Trophoblast cell (in vitro differentiated cells and primary cell): ENCODE data around the gene GAREM1.
"Not testable (repeated sequence)": the region's sequence is repeated elsewhere in the genome, so short reads cannot be mapped to it uniquely, and the experiment has no call there.

Experiments
- DNase-seq, 2 donors: peaks; one replicate each; pipeline ENCODE4 v3.0.0-alpha.2; 2016
- H2AFZ ChIP-seq: 2 replicates; pipeline ENCODE4 v1.6.1; 2013; ENCODE audit warnings: low read length, moderate library complexity, mild to moderate bottlenecking; ENCODE audit not compliant: insufficient read depth, poor library complexity
- H2AK5ac ChIP-seq: 2 replicates; pipeline ENCODE4 v1.6.1; 2013; ENCODE audit warnings: mild to moderate bottlenecking, low read length
- H2BK120ac ChIP-seq: 2 replicates; pipeline ENCODE4 v1.6.1; 2013; ENCODE audit warnings: low read length, mild to moderate bottlenecking, moderate library complexity; ENCODE audit not compliant: insufficient read depth, poor library complexity
- H2BK12ac ChIP-seq: 2 replicates; pipeline ENCODE4 v1.6.1; 2013; ENCODE audit warnings: mild to moderate bottlenecking, low read length, moderate library complexity
- H2BK5ac ChIP-seq: 2 replicates; pipeline ENCODE4 v1.6.1; 2013; ENCODE audit warnings: low read length, low read depth, moderate library complexity, mild to moderate bottlenecking; ENCODE audit not compliant: poor library complexity
- H3K14ac ChIP-seq: 2 replicates; pipeline ENCODE4 v1.6.1; 2013; ENCODE audit warnings: mild to moderate bottlenecking, low read length
- H3K18ac ChIP-seq: 2 replicates; pipeline ENCODE4 v1.6.1; 2013; ENCODE audit warnings: mild to moderate bottlenecking, low read length
- H3K23ac ChIP-seq: 2 replicates; pipeline ENCODE4 v1.6.1; 2013; ENCODE audit warnings: low read length
- H3K27ac ChIP-seq: 2 replicates; pipeline ENCODE4 v1.5.1; 2013; ENCODE audit warnings: low read depth, mild to moderate bottlenecking, inconsistent platforms, low read length, moderate library complexity
- H3K27me3 ChIP-seq: 2 replicates; pipeline ENCODE4 v1.6.1; 2013; ENCODE audit warnings: inconsistent platforms, mild to moderate bottlenecking, low read length, moderate library complexity; ENCODE audit not compliant: insufficient read depth
- H3K36me3 ChIP-seq, 2 experiments: 1 replicate in 1 of 2; 2 replicates in 1 of 2; pipeline ENCODE4 v1.6.1; 2013; ENCODE audit warnings: low read length in 2 of 2, mild to moderate bottlenecking in 2 of 2, moderate library complexity in 1 of 2; ENCODE audit not compliant: insufficient read depth in 2 of 2, control insufficient read depth in 1 of 2
- H3K4ac ChIP-seq: 2 replicates; pipeline ENCODE4 v1.6.1; 2013; ENCODE audit warnings: low read depth, mild to moderate bottlenecking, low read length, moderate library complexity
- H3K4me1 ChIP-seq, 2 experiments: 1 replicate in 1 of 2; 2 replicates in 1 of 2; pipeline ENCODE4 v1.6.1; 2013; ENCODE audit warnings: low read length in 2 of 2, mild to moderate bottlenecking in 2 of 2, moderate library complexity in 1 of 2; ENCODE audit not compliant: insufficient read depth in 2 of 2, control insufficient read depth in 1 of 2
- H3K4me2 ChIP-seq: 2 replicates; pipeline ENCODE4 v1.6.1; 2013; ENCODE audit warnings: inconsistent platforms, mild to moderate bottlenecking, low read length, moderate library complexity
- H3K4me3 ChIP-seq: 2 replicates; pipeline ENCODE4 v1.5.1; 2013; ENCODE audit warnings: mild to moderate bottlenecking, low read depth, low read length, inconsistent platforms
- H3K79me1 ChIP-seq: one replicate; pipeline ENCODE4 v1.6.1; 2013; ENCODE audit warnings: low read length
- H3K79me2 ChIP-seq: 2 replicates; pipeline ENCODE4 v1.6.1; 2013; ENCODE audit warnings: low read length, mild to moderate bottlenecking; ENCODE audit not compliant: control insufficient read depth, insufficient read depth, poor library complexity
- H3K9ac ChIP-seq: 2 replicates; pipeline ENCODE4 v1.6.1; 2013; ENCODE audit warnings: mild to moderate bottlenecking, low read length
- H3K9me3 ChIP-seq: 2 replicates; pipeline ENCODE4 v1.6.1; 2013; ENCODE audit warnings: low read depth, mild to moderate bottlenecking, control low read depth, inconsistent platforms, low read length; ENCODE audit not compliant: insufficient read depth
- H4K12ac ChIP-seq: 2 replicates; pipeline ENCODE4 v1.6.1; 2013; ENCODE audit warnings: low read depth, mild to moderate bottlenecking, low read length, moderate library complexity
- H4K8ac ChIP-seq: 2 replicates; pipeline ENCODE4 v1.6.1; 2013; ENCODE audit warnings: low read depth, mild to moderate bottlenecking, low read length, moderate library complexity
- H4K91ac ChIP-seq: one replicate; pipeline ENCODE4 v1.6.1; 2013; ENCODE audit warnings: low read depth, mild to moderate bottlenecking, low read length, moderate library complexity
- whole genome bisulfite sequencing: extraction: QIAGEN DNeasy Blood & Tissue Kit; methylation state at CpG from one replicate; pipeline ENCODE4 v1.1.7; 2013; ENCODE audit warnings: missing lambda C conversion rate; ENCODE audit not compliant: insufficient read length, insufficient coverage; ENCODE audit errors: extremely low coverage; 5-methylcytosine and 5-hydroxymethylcytosine counted together

GAREM1 gene

DNA sequence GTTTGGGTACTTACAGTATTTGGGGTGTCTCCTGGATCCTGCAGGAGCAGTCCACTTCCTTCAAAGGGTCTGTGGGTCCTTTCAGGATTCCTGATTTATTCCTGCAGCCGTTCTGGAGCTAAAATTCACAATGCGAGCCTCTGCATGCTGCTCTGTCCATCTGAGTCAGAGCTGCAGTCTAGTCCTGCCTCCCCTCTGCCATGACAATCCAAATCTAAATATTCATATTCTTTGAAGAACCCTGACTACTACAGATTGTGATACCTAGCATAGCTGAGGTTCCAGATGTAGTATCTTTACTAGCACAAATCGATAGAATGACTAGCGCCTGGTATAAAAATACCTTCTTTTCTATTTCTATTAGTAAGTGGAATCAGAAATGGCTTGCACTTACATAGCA lies 31.3 kb upstream of the GAREM1 start:
- no CpG with 5 or more reads among the region's 4 CpGs for WGBS
- Histone ChIP-seq H4K12ac (no peak overlapping the region), H2BK5ac (no peak overlapping the region), H3K79me1 (no peaks in the 10 kb centered on the region), H3K9me3 (peaks cover 2% of the 10 kb centered on the region), H3K27me3 (no peaks in the 10 kb centered on the region), H3K4me3 (no peak overlapping the region), H3K23ac (no peak overlapping the region), H2AFZ (no peak overlapping the region), H3K4me1 (no peaks in the 10 kb centered on the region), H2BK12ac (no peak overlapping the region), H3K9ac (no peak overlapping the region), H3K27ac (no peak overlapping the region), H4K8ac (no peak overlapping the region), H3K36me3 (no peaks in the 10 kb centered on the region), H3K4me2 (no peak overlapping the region), H2AK5ac (no peak overlapping the region), H3K18ac (no peak overlapping the region), H3K79me2 (no peaks in the 10 kb centered on the region), H4K91ac (no peak overlapping the region), H3K4ac (no peak overlapping the region), H3K14ac (no peak overlapping the region), H2BK120ac (no peak overlapping the region)
- DNase-seq = no peak

DNA sequence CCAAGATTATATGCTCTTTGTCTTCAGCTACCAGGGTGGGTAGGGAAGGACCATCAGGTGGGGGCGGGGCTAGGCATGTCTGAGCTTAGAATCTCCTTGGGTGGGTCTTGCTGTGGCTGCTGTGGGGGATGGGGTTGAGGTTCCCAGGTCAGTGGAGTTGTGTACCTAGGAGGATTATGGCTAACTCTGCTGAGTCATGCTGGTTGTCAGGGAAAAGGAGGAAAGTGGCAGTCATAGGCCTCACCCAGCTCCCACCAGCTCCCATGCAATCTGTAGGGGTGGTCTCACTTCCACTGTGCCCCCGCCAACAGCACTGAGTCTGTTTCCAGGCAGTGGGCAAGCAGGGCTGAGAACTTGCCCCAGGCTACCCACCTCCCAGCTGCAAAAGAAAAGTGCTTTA lies 30.6 kb upstream of the GAREM1 start:
- H3K27ac ChIP-seq, H4K12ac ChIP-seq, H3K36me3 ChIP-seq, H3K4me3 ChIP-seq, H4K91ac ChIP-seq, H2BK120ac ChIP-seq, H3K27me3 ChIP-seq, H3K4me2 ChIP-seq, H3K4ac ChIP-seq, H2AK5ac ChIP-seq, H2AFZ ChIP-seq, H3K18ac ChIP-seq, H3K4me1 ChIP-seq, H2BK5ac ChIP-seq, H3K79me1 ChIP-seq, DNase-seq, H4K8ac ChIP-seq, H3K14ac ChIP-seq, H3K9ac ChIP-seq, H3K79me2 ChIP-seq, H3K9me3 ChIP-seq, H3K23ac ChIP-seq, H2BK12ac ChIP-seq: not testable (repeated sequence)
- no CpG with 5 or more reads among the region's 2 CpGs for WGBS

DNA sequence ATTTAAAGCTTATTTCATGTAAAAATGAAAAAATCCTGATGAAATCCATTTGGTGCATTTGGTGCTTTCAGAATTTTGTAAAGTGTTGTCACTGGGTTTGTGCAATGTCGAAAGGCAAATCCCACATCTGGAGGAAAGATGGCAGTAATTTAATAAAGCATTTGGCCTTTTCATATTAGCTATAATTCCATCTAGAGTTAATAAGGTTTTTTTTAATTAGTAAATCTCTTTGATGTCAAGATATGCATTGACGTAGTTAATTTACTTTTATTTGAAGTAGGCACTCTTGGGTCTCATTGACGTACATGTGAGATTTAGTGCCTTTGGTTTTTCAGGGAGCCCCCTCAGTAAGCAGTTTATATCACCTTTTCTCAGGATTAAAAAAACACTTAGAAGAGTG lies 12.3 kb upstream of the GAREM1 start:
- Histone ChIP-seq H2AFZ (no peak overlapping the region), H4K8ac (no peak overlapping the region), H3K79me1 (no peaks in the 10 kb centered on the region), H3K36me3 (no peaks in the 10 kb centered on the region), H3K4ac (no peak overlapping the region), H3K4me1 (no peaks in the 10 kb centered on the region), H2AK5ac (no peak overlapping the region), H3K27ac (no peak overlapping the region), H4K12ac (no peak overlapping the region), H2BK12ac (no peak overlapping the region), H3K4me3 (no peak overlapping the region), H3K9me3 (no peaks in the 10 kb centered on the region), H2BK5ac (no peak overlapping the region), H3K14ac (no peak overlapping the region), H3K18ac (no peak overlapping the region), H2BK120ac (no peak overlapping the region), H3K27me3 (no peaks in the 10 kb centered on the region), H3K4me2 (no peak overlapping the region), H3K23ac (no peak overlapping the region), H3K9ac (no peak overlapping the region), H4K91ac (no peak overlapping the region), H3K79me2 (no peaks in the 10 kb centered on the region)
- no peak for DNase-seq
- no CpG with 5 or more reads among the region's 3 CpGs for WGBS

DNA sequence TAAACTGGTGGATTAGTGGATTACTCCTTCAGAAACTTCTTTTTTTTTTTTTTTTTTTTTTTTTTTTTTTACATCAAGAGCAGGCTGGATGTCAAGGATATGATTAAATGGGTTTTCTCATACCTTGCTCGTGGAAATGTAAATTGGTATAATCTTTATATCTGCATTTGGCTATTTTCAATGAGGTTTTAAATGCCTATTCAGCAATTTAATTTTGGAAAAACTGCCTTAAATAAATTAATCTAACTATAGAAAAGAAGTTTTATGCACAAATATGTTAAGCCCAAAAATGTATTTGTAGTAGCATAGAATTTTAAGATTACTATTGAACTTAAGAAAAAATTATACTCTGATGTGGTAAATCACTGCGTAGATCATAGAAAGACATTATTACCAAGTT lies 11.4 kb upstream of the GAREM1 start:
- H3K27me3 ChIP-seq = no peaks in the 10 kb centered on the region
- no peak overlapping the region for H3K9ac ChIP-seq
- no peak overlapping the region for H3K14ac ChIP-seq
- H3K79me2 ChIP-seq = no peaks in the 10 kb centered on the region
- no peak overlapping the region for H2AFZ ChIP-seq
- H4K12ac ChIP-seq = no peak overlapping the region
- H3K4me3 ChIP-seq = no peak overlapping the region
- no peak overlapping the region for H3K27ac ChIP-seq
- no peak overlapping the region for H4K91ac ChIP-seq
- no peak overlapping the region for H3K4ac ChIP-seq
- H3K18ac ChIP-seq = no peak overlapping the region
- H2AK5ac ChIP-seq = no peak overlapping the region
- H2BK120ac ChIP-seq = no peak overlapping the region
- no peaks in the 10 kb centered on the region for H3K36me3 ChIP-seq
- no CpG with 5 or more reads among the region's 2 CpGs for WGBS
- H2BK5ac ChIP-seq = no peak overlapping the region
- H3K4me1 ChIP-seq = no peaks in the 10 kb centered on the region
- no peaks in the 10 kb centered on the region for H3K79me1 ChIP-seq
- no peak overlapping the region for H3K4me2 ChIP-seq
- no peak overlapping the region for H3K23ac ChIP-seq
- no peaks in the 10 kb centered on the region for H3K9me3 ChIP-seq
- DNase-seq = no peak
- no peak overlapping the region for H4K8ac ChIP-seq
- H2BK12ac ChIP-seq = no peak overlapping the region
